Glutamatergic neuron (in vitro differentiated cells): Measurements from ENCODE around the gene MBD2. TPM values are rescaled to one million over a fixed set of nuclear protein-coding genes. Genes with fewer than 3 reads are reported as not detected.
"Not testable (repeated sequence)": the region's sequence is repeated elsewhere in the genome, so short reads cannot be mapped to it uniquely, and the experiment has no call there.

Source experiments
- DNase-seq: peaks from one replicate; pipeline ENCODE4 v3.0.0; 2022
- H3K27ac Mint-ChIP-seq: one replicate; pipeline ENCODE4 v1.8.0; 2020; ENCODE audit warnings: mild to moderate bottlenecking, mixed read lengths, inconsistent platforms; ENCODE audit not compliant: unreplicated experiment
- H3K27me3 Mint-ChIP-seq: one replicate; pipeline ENCODE4 v1.8.0; 2020; ENCODE audit warnings: mild to moderate bottlenecking, moderate library complexity, mixed read lengths, inconsistent platforms; ENCODE audit not compliant: unreplicated experiment
- H3K36me3 Mint-ChIP-seq: one replicate; pipeline ENCODE4 v1.8.0; 2020; ENCODE audit warnings: mild to moderate bottlenecking, mixed read lengths, inconsistent platforms; ENCODE audit not compliant: unreplicated experiment
- H3K4me1 Mint-ChIP-seq: one replicate; pipeline ENCODE4 v1.8.0; 2020; ENCODE audit warnings: mild to moderate bottlenecking, low read depth, mixed read lengths, inconsistent platforms; ENCODE audit not compliant: unreplicated experiment
- H3K4me3 Mint-ChIP-seq: one replicate; pipeline ENCODE4 v1.8.0; 2020; ENCODE audit warnings: mild to moderate bottlenecking, mixed read lengths, inconsistent platforms; ENCODE audit not compliant: unreplicated experiment
- H3K9me3 Mint-ChIP-seq: one replicate; pipeline ENCODE4 v1.8.0; 2020; ENCODE audit warnings: mild to moderate bottlenecking, moderate library complexity, mixed read lengths, inconsistent platforms; ENCODE audit not compliant: unreplicated experiment
- total RNA-seq: library from RNA; stranded (reverse); fragmentation: NEBNext Ultra II Directional; extraction: Animal tissue kit (Norgen Biotek cat#: 25700); gene quantifications from one replicate; pipeline ENCODE4 v1.2.1, GENCODE V29; 2021; ENCODE audit not compliant: unreplicated experiment
- TF ChIP-seq, protein P1 (sequence below): fragments of 200-600 bp; sonication (generic); IDR thresholded peaks from one replicate; pipeline ENCODE4 v1.5.0; 2021; ENCODE audit not compliant: partially characterized antibody, unreplicated experiment

MBD2 gene
- total RNA-seq, 1 donor from 2014 or later, result 30.6 TPM

DNA sequence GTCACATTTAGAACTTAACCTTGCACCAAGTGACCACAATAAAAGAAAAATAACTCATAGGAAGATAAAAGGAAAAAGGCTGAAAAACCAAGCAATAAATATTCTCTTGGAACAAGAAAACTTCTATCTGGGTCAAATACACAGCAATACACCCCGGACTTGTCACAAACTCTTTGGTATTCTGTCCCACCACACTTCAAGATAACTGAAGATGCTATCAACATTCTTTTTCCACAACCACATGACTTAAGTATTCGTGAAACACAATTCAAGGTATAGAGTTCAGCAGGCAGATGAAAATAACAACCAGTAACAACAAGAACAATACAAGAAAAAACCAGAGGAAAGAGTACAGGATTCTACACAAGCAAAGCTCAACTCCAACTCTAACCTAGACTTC lies 18.0 kb downstream of the MBD2 start:
- TF ChIP-seq, protein P1, sequence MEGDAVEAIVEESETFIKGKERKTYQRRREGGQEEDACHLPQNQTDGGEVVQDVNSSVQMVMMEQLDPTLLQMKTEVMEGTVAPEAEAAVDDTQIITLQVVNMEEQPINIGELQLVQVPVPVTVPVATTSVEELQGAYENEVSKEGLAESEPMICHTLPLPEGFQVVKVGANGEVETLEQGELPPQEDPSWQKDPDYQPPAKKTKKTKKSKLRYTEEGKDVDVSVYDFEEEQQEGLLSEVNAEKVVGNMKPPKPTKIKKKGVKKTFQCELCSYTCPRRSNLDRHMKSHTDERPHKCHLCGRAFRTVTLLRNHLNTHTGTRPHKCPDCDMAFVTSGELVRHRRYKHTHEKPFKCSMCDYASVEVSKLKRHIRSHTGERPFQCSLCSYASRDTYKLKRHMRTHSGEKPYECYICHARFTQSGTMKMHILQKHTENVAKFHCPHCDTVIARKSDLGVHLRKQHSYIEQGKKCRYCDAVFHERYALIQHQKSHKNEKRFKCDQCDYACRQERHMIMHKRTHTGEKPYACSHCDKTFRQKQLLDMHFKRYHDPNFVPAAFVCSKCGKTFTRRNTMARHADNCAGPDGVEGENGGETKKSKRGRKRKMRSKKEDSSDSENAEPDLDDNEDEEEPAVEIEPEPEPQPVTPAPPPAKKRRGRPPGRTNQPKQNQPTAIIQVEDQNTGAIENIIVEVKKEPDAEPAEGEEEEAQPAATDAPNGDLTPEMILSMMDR, result no peak
- no peaks in the 10 kb centered on the region for H3K27me3 Mint-ChIP-seq
- H3K9me3 Mint-ChIP-seq, result peaks cover 7% of the 10 kb centered on the region
- no peak overlapping the region for H3K4me3 Mint-ChIP-seq
- no peaks in the 10 kb centered on the region for H3K36me3 Mint-ChIP-seq
- peaks cover 19% of the 10 kb centered on the region for H3K4me1 Mint-ChIP-seq
- no peak for DNase-seq
- no peak overlapping the region for H3K27ac Mint-ChIP-seq

- peaks cover 15% of the 10 kb centered on the region for H3K4me1 Mint-ChIP-seq
- H3K27ac Mint-ChIP-seq, result no peak overlapping the region
- H3K36me3 Mint-ChIP-seq, result no peaks in the 10 kb centered on the region
- H3K9me3 Mint-ChIP-seq, result peaks cover 9% of the 10 kb centered on the region
- no peaks in the 10 kb centered on the region for H3K27me3 Mint-ChIP-seq
- DNase-seq, result no peak
- H3K4me3 Mint-ChIP-seq, result no peak overlapping the region
- TF ChIP-seq, protein P1, result no peak
These were observed 18.5 kb downstream of the MBD2 start for GRCh38 chr18:54205959-54206358.

GRCh38 chr18:54205448-54205847 lies 19.0 kb downstream of the MBD2 start:
- not testable (repeated sequence) for H3K9me3 Mint-ChIP-seq, H3K36me3 Mint-ChIP-seq, DNase-seq, H3K4me3 Mint-ChIP-seq, H3K27me3 Mint-ChIP-seq, H3K27ac Mint-ChIP-seq
- peaks cover 14% of the 10 kb centered on the region for H3K4me1 Mint-ChIP-seq

- Mint-ChIP-seq H3K4me1 (peaks cover 10% of the 10 kb centered on the region), H3K9me3 (peaks cover 7% of the 10 kb centered on the region), H3K4me3 (no peak overlapping the region), H3K27me3 (no peaks in the 10 kb centered on the region), H3K36me3 (no peaks in the 10 kb centered on the region), H3K27ac (no peak overlapping the region)
- no peak for DNase-seq
- TF ChIP-seq, protein P1, result no peak
These were observed 19.6 kb downstream of the MBD2 start for GRCh38 chr18:54204883-54205282.

- TF ChIP-seq, protein P1, result no peak
- Mint-ChIP-seq H3K9me3 (peaks cover 5% of the 10 kb centered on the region), H3K4me1 (peaks cover 4% of the 10 kb centered on the region), H3K27ac (no peak overlapping the region), H3K36me3 (no peaks in the 10 kb centered on the region), H3K4me3 (no peak overlapping the region), H3K27me3 (peaks cover 2% of the 10 kb centered on the region)
- DNase-seq, result no peak
These were observed 20.6 kb downstream of the MBD2 start for GRCh38 chr18:54203914-54204313.

GRCh38 chr18:54202851-54203250 lies 21.6 kb downstream of the MBD2 start:
- TF ChIP-seq, protein P1, result no peak
- no peak for DNase-seq
- H3K27me3 Mint-ChIP-seq, result peaks cover 2% of the 10 kb centered on the region

More at GRCh38 chr18:54202851-54203250, 21.6 kb downstream of the MBD2 start:
- Mint-ChIP-seq H3K4me3 (no peak overlapping the region), H3K36me3 (no peaks in the 10 kb centered on the region), H3K27ac (no peak overlapping the region), H3K9me3 (peaks cover 5% of the 10 kb centered on the region), H3K4me1 (peaks cover 4% of the 10 kb centered on the region)
